ENCODE measurements around the gene HLF.

DNA sequence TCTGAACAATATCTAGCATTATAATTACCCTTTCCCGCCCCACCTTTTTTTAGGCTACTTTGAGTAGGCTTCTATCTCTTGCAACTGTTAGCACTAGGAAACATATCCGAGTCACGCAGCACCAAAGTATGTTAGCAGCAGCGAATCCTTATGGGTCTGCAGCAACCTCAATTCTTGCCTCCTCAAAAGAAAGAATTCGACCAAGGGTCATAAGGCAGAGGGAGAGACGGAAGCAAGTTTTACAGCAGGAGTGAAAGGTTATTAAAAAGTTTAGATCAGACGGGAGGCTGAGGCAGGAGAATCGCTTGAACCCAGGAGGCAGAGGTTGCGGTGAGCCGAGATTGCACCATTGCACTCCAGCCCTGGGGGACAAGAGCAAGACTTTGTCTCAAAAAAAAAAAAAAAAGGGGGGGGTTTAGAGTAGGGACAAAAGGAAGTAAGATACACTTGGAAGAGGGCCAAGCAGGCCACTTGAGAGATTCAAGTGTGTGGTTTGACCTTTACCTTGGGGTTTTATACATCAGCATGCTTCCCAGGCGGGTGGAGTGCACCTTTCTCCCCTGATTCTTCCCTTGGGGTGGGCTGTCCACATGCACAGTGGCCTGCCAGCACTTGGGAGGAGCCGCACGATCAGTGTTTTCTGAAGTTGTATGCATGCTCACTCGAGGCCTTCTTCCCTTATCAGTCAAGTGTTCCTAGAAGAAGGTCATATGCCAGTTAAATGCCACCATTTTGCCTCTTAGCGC is 67.7 kb downstream of the HLF start:
- no peak for TF ChIP-seq CTCF (IDR thresholded peaks at IDR 0.05; ENCODE audit: extremely low read depth in 1 of 2, insufficient read depth in 1 of 2, low read depth in 1 of 2, low read length in 2 of 2)
- no peak for TF ChIP-seq POLR2A (IDR thresholded peaks at IDR 0.05; ENCODE audit: low read depth, low read length)
- no peak for TF ChIP-seq POLR2AphosphoS5 (IDR thresholded peaks at IDR 0.05; ENCODE audit: insufficient read depth, low read depth, low read length)
- no peak for TF ChIP-seq GATA2 (IDR thresholded peaks at IDR 0.05; ENCODE audit: insufficient read depth, insufficient read length, low read depth, low read length)
- TF ChIP-seq, protein P1, sequence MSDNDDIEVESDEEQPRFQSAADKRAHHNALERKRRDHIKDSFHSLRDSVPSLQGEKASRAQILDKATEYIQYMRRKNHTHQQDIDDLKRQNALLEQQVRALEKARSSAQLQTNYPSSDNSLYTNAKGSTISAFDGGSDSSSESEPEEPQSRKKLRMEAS (IDR thresholded peaks at IDR 0.05; ENCODE audit: insufficient read depth, insufficient read length): no peak
- no peak for TF ChIP-seq EZH2 (IDR thresholded peaks at IDR 0.05; ENCODE audit: borderline replicate concordance, low read depth, low read length, severe bottlenecking)

Data from endothelial cell of umbilical vein (primary cell).